Adipocyte (in vitro differentiated cells): ENCODE results near the gene WNK2.
"Not testable (repeated sequence)": the region's sequence is repeated elsewhere in the genome, so short reads cannot be mapped to it uniquely, and the experiment has no call there.

ENCODE experiments used
- DNase-seq: peaks from one replicate; pipeline ENCODE4 v3.0.0-alpha.2; 2015; ENCODE audit warnings: low read depth
- H3K27me3 ChIP-seq: replicated peaks from 2 replicates; pipeline ENCODE4 v1.7.0; 2013; ENCODE audit warnings: mild to moderate bottlenecking, low read length, moderate library complexity; ENCODE audit not compliant: control insufficient read depth, insufficient read depth
- H3K36me3 ChIP-seq: 2 replicates; pipeline ENCODE4 v1.7.0; 2013; ENCODE audit warnings: low read length, mild to moderate bottlenecking, moderate library complexity; ENCODE audit not compliant: control insufficient read depth, insufficient read depth, severe bottlenecking
- H3K4me1 ChIP-seq: 2 replicates; pipeline ENCODE4 v1.7.0; 2013; ENCODE audit warnings: mild to moderate bottlenecking, low read length, moderate library complexity; ENCODE audit not compliant: control insufficient read depth, insufficient read depth
- H3K4me3 ChIP-seq: 2 replicates; pipeline ENCODE4 v1.7.0; 2013; ENCODE audit warnings: mild to moderate bottlenecking, low read length, moderate library complexity
- H3K9ac ChIP-seq: 2 replicates; pipeline ENCODE4 v1.7.0; 2013; ENCODE audit warnings: mild to moderate bottlenecking, low read length, moderate library complexity
- H3K9me3 ChIP-seq: 2 replicates; pipeline ENCODE4 v1.7.0; 2013; ENCODE audit warnings: mild to moderate bottlenecking, low read length, moderate library complexity; ENCODE audit not compliant: control insufficient read depth

Gene WNK2

DNA sequence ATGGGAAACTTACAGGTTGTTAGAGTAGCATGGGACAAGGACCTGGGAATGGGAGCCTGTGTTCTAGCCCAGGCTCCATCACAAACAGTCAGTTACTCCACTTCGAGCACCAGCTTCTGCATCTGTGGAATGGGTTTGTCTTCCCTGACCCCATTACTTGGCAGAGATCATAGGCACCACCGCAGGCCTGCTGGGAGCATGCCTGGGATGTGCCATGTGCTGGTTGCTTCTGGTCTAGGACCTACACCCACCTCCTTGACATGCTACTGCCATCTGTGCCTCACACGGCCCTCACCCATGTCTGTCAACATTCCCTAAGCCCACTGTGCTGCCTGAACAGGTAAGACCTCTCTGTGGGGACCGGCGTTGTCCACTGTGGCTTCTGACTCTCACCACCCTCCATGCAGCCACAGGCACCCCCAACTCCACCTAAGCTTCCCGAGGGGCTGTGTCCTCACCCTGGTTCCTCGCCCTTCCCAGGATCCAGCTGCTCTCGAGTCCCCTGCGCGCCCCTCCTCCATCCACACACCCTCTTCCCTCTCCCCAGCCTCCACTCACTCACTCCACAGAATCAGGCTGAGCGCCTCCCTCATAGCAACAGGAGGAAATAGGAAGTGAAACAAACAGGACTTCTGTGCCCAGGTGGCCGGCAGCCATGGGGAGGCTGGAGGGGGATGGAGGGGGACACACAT, 181.6 kb downstream of the WNK2 start:
- H3K4me1 ChIP-seq: peaks cover 5% of the 10 kb centered on the region
- no peak overlapping the region for H3K9ac ChIP-seq
- H3K4me3 ChIP-seq: no peak overlapping the region
- peaks cover 5% of the 10 kb centered on the region for H3K27me3 ChIP-seq
- no peak for DNase-seq
- H3K36me3 ChIP-seq: no peaks in the 10 kb centered on the region
- peaks cover 11% of the 10 kb centered on the region for H3K9me3 ChIP-seq

DNA sequence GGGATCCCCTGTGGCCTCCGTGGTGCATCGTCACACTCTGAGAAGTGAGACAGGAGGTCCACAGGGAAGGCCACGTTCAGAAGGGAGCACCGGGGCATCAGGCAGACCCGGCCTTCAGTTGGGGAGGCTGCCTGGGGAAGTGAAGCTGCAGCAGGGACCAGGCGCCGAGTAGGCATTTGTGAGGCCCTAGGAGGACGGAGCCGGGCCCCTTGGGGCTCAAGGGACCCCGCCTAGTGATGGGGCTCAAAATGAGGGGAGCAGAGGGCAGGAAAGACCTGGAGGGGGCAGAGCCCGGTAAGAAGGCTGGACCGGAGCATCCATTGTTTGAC, 182.1 kb downstream of the WNK2 start:
- peaks cover 5% of the 10 kb centered on the region for H3K27me3 ChIP-seq
- H3K4me3 ChIP-seq: no peak overlapping the region
- no peak for DNase-seq
- no peaks in the 10 kb centered on the region for H3K36me3 ChIP-seq
- peaks cover 11% of the 10 kb centered on the region for H3K9me3 ChIP-seq
- peaks cover 5% of the 10 kb centered on the region for H3K4me1 ChIP-seq
- no peak overlapping the region for H3K9ac ChIP-seq

DNA sequence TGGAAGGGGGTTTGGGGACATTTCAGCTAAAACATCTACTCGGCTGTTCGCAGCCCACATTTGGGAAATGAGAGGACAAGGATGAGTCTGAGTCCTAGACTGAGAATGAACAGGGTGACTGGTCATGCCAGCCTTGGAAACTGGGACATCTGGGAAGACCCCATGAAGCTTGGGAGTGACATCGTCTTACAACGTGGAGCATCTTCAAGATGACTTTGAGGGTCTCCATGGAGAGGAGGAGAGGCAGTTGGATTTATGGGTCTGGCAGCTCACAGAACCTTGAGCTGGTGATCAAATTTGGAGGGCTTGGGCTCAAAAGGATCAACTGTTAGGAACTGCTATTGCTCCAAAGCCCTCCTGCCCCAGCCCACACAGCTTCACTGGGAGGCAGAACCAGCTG, 182.5 kb downstream of the WNK2 start:
- not testable (repeated sequence) for DNase-seq, H3K36me3 ChIP-seq, H3K4me3 ChIP-seq, H3K4me1 ChIP-seq, H3K27me3 ChIP-seq, H3K9me3 ChIP-seq, H3K9ac ChIP-seq

DNA sequence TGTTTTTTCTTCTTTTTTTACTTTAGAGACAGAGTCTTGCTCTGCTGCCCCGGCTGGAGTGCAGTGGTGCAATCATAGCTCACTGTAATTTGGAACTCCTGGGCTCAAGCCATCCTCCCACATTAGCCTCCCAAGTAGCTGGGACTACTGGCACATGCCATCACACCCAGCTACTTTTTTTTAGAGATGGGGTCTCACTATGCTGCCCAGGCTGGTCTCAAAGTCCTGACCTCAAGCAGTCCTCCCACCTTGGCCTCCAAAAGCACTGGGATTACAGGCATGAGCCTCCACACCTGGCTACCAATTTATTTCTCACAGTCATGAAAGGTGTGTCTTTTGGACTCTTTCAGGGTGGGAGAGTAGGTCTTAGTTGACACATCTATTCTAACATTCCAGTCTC, 184.5 kb downstream of the WNK2 start:
- Histone ChIP-seq H3K9ac (no peak overlapping the region), H3K9me3 (peaks cover 4% of the 10 kb centered on the region), H3K4me3 (no peak overlapping the region), H3K4me1 (peaks cover 5% of the 10 kb centered on the region), H3K36me3 (no peaks in the 10 kb centered on the region), H3K27me3 (peaks cover 5% of the 10 kb centered on the region)
- DNase-seq: no peak

DNA sequence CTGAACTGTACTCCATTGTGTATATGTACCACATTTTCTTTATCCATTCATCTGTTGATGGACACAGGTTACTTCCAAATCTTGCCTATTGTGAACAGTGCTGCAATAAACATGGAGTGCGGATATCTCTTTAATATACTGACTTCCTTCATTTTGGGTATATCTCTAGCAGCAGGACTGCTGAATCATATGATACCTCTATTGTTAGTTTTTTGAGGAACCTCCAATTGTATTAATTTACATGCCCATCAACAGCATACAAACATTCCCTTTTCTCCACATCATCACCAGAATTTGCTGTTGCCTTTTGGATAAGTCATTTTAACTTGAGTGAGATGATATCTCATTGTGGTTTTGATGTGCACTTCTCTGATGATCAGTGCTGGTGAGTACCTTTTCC, 185.7 kb downstream of the WNK2 start:
- Histone ChIP-seq H3K36me3 (no peaks in the 10 kb centered on the region), H3K4me3 (no peak overlapping the region), H3K4me1 (peaks cover 5% of the 10 kb centered on the region), H3K9me3 (peaks cover 12% of the 10 kb centered on the region), H3K9ac (no peak overlapping the region), H3K27me3 (peaks cover 5% of the 10 kb centered on the region)
- no peak for DNase-seq
